GM19239 (cell line): ENCODE measurements around the gene FSD2.

ENCODE experiments used
- DNase-seq: peaks from one replicate; pipeline ENCODE4 v3.0.0; 2011; ENCODE audit warnings: low spot score; ENCODE audit not compliant: insufficient read length
- FAIRE-seq: peaks from 2 replicates; lab custom pipeline; 2011; peaks lifted over from hg19 to GRCh38; lab: Jason Lieb, UNC

The FSD2 gene

GRCh38 chr15:82805994-82806406 is at the start of gene FSD2:
FSD2 (minus strand) TSS chr15:82806069; CDS start chr15:82787390, 18,679 bp downstream.
- FAIRE-seq (peak; percentile 82), DNase-seq (peak; percentile 45)

- FAIRE-seq (no peak), DNase-seq (no peak)
These were observed 48.7 kb upstream of the FSD2 start for GRCh38 chr15:82854554-82854953.

- DNase-seq (no peak), FAIRE-seq (no peak)
These were observed 47.2 kb upstream of the FSD2 start for GRCh38 chr15:82852941-82853561.

GRCh38 chr15:82851981-82852511 is 46.2 kb upstream of the FSD2 start:
- FAIRE-seq: no peak

GRCh38 chr15:82851306-82851850 is 45.5 kb upstream of the FSD2 start:
- DNase-seq (no peak), FAIRE-seq (no peak)

More at GRCh38 chr15:82851981-82852511, 46.2 kb upstream of the FSD2 start:
- DNase-seq: no peak

GRCh38 chr15:82850731-82851130 is 44.9 kb upstream of the FSD2 start:
- DNase-seq: no peak
- FAIRE-seq: no peak

GRCh38 chr15:82849556-82850512 is 44.0 kb upstream of the FSD2 start:
- DNase-seq (peak; percentile 48), FAIRE-seq (peak; percentile 8)

GRCh38 chr15:82848241-82848993 is 42.5 kb upstream of the FSD2 start:
- no peak for FAIRE-seq
- no peak for DNase-seq

GRCh38 chr15:82847703-82848102 is 41.8 kb upstream of the FSD2 start:
- FAIRE-seq: no peak
- DNase-seq: no peak

GRCh38 chr15:82846621-82847020 is 40.8 kb upstream of the FSD2 start:
- DNase-seq (no peak), FAIRE-seq (no peak)

- DNase-seq (no peak), FAIRE-seq (no peak)
These were observed 39.8 kb upstream of the FSD2 start for GRCh38 chr15:82845686-82846085.

- FAIRE-seq (peak; percentile 35), DNase-seq (no peak)
These were observed 37.7 kb upstream of the FSD2 start for GRCh38 chr15:82843566-82843965.

- DNase-seq: no peak
- no peak for FAIRE-seq
These were observed 34.3 kb upstream of the FSD2 start for GRCh38 chr15:82840166-82840565.

GRCh38 chr15:82839136-82839535 is 33.3 kb upstream of the FSD2 start:
- DNase-seq: no peak
- FAIRE-seq: no peak

GRCh38 chr15:82838096-82838735 is 32.3 kb upstream of the FSD2 start:
- DNase-seq: no peak
- FAIRE-seq: no peak

GRCh38 chr15:82835391-82835917 is 29.6 kb upstream of the FSD2 start:
- no peak for FAIRE-seq
- no peak for DNase-seq

- no peak for DNase-seq
- FAIRE-seq: no peak
These were observed 27.5 kb upstream of the FSD2 start for GRCh38 chr15:82833362-82833682.

GRCh38 chr15:82832601-82833361 is 26.9 kb upstream of the FSD2 start:
- DNase-seq: no peak
- peak; percentile 91 for FAIRE-seq
